Measurements from ENCODE around the gene ALPP. TPM values are rescaled to one million over a fixed set of nuclear protein-coding genes. Genes with fewer than 3 reads are reported as not detected.

The ALPP gene
- total and polyA plus RNA-seq, 2 donors (not counting 3 experiments of a cell fraction or from before 2014, with no cell fraction given), result not detected

DNA sequence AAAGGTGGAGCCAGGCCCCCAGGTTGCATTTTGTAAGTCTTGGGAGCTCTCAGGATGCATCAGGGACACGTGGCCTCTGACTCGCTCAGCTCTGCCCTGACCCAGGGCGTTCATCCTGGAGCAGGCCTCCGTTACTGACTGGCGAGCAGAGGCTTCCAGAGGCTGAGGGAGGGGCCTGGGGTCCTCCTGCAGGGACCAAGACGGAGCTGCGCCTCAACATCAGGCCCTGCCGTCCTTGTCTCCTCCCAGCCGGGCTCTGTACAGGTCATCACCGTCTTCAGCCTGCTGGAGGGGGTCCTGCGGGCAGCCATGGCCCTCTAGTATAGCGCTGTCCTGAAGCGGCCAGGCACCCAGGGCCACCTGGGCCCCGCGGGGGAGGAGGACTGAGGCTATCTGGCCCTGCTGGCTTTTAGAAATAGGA is 10.2 kb upstream of the ALPP start:
- POLR2A ChIA-PET, result no interaction called here
- no TSS peak for BruUV-seq (replicated peaks)

More for the DNA sequence above, 10.2 kb upstream of the ALPP start:
- CTCF ChIA-PET, result interaction anchor here (0.8 to 3.6 kb wide), 3 partner anchors 10 to 76 kb away, joined by 3 to 13 read pairs (median 7); partner anchors contain the start of gene ALPP
- dilution Hi-C loops (cut with MboI; ENCODE audit: extremely low pct_ligation_motif_present, low sequenced_read_pairs), result no loop called here
- Histone ChIP-seq H2AFZ (ENCODE audit: low read depth, low read length) (no peak overlapping the region), H3K9me1 (replicated peaks; ENCODE audit: control insufficient read depth, extremely low read depth, insufficient read depth, low read length) (no peaks in the 10 kb centered on the region), H3K4me3 (replicated peaks in 1 of 3; ENCODE audit: insufficient read depth in 1 of 3, low read depth in 1 of 3, low read length in 3 of 3) (no peak overlapping the region), H4K20me1 (replicated peaks; ENCODE audit: control insufficient read depth, extremely low read depth, insufficient read depth, low read length) (no peaks in the 10 kb centered on the region), H3K27ac (ENCODE audit: insufficient read depth, low read depth, low read length) (no peak overlapping the region), H3K79me2 (ENCODE audit: control insufficient read depth, insufficient read depth, low read length) (no peaks in the 10 kb centered on the region), H3K36me3 (ENCODE audit: control insufficient read depth in 2 of 2, extremely low read depth in 1 of 2, insufficient read depth in 2 of 2, low read length in 2 of 2) (no peaks in the 10 kb centered on the region), H3K9ac (replicated peaks; ENCODE audit: extremely low read depth, insufficient read depth, low read length) (no peak overlapping the region), H3K4me1 (ENCODE audit: control insufficient read depth, extremely low read depth, insufficient read depth, low read length) (no peaks in the 10 kb centered on the region), H3K9me3 (replicated peaks; ENCODE audit: control insufficient read depth, insufficient read depth, low read length) (no peaks in the 10 kb centered on the region), H3K27me3 (ENCODE audit: control insufficient read depth in 2 of 2, insufficient read depth in 2 of 2, low read length in 2 of 2) (peaks cover 0 to 6% of the 10 kb centered on the region in 2 experiments), H3K4me2 (ENCODE audit: insufficient read depth, low read length) (no peak overlapping the region)
- DNase-seq (ENCODE audit: low read depth, low spot score) (no peak), FAIRE-seq (no peak)
- intact Hi-C loops (cut with micrococcal nuclease), result no loop called here
- TF ChIP-seq MYC (IDR thresholded peaks at IDR 0.05; ENCODE audit: low read depth, low read length) (no peak), JUN (IDR thresholded peaks at IDR 0.05; ENCODE audit: borderline replicate concordance, insufficient read depth, insufficient read length, low read depth) (no peak), GATA2 (IDR thresholded peaks at IDR 0.05; ENCODE audit: insufficient read depth, insufficient read length, low read depth, low read length) (no peak), EZH2 (IDR thresholded peaks at IDR 0.05; ENCODE audit: borderline replicate concordance, low read depth, low read length, severe bottlenecking) (no peak), POLR2A (IDR thresholded peaks at IDR 0.05; ENCODE audit: low read depth, low read length) (no peak), FOS (IDR thresholded peaks at IDR 0.05; ENCODE audit: borderline replicate concordance, insufficient read depth, low read length) (no peak), POLR2AphosphoS5 (IDR thresholded peaks at IDR 0.05; ENCODE audit: insufficient read depth, low read depth, low read length) (no peak)
- TF ChIP-seq, protein P1, sequence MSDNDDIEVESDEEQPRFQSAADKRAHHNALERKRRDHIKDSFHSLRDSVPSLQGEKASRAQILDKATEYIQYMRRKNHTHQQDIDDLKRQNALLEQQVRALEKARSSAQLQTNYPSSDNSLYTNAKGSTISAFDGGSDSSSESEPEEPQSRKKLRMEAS (IDR thresholded peaks at IDR 0.05; ENCODE audit: insufficient read depth, insufficient read length), result no peak
- TF ChIP-seq, protein P2, sequence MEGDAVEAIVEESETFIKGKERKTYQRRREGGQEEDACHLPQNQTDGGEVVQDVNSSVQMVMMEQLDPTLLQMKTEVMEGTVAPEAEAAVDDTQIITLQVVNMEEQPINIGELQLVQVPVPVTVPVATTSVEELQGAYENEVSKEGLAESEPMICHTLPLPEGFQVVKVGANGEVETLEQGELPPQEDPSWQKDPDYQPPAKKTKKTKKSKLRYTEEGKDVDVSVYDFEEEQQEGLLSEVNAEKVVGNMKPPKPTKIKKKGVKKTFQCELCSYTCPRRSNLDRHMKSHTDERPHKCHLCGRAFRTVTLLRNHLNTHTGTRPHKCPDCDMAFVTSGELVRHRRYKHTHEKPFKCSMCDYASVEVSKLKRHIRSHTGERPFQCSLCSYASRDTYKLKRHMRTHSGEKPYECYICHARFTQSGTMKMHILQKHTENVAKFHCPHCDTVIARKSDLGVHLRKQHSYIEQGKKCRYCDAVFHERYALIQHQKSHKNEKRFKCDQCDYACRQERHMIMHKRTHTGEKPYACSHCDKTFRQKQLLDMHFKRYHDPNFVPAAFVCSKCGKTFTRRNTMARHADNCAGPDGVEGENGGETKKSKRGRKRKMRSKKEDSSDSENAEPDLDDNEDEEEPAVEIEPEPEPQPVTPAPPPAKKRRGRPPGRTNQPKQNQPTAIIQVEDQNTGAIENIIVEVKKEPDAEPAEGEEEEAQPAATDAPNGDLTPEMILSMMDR (IDR thresholded peaks at IDR 0.05; ENCODE audit: extremely low read depth in 1 of 2, insufficient read depth in 1 of 2, low read depth in 1 of 2, low read length in 2 of 2), result no peak
